Activated naive CD4-positive, alpha-beta T cell treated with anti-CD3 and anti-CD28 coated beads for 36 hours (primary cell): Measurements from ENCODE around the gene CTSO. TPM values are rescaled to one million over a fixed set of nuclear protein-coding genes. Genes with fewer than 3 reads are reported as not detected.

Experiments
- CTCF ChIA-PET: fragments of 350-600 bp; sonication (Branson Sonifier 250); formaldehyde crosslinking; loops from one replicate; lab custom pipeline; 2021; ENCODE audit warnings: antibody characterized with exemption; lab: Charles Lee
- DNase-seq: peaks from one replicate; pipeline ENCODE4 v3.0.0-alpha.2; 2020
- H3K27ac Mint-ChIP-seq: one replicate; pipeline ENCODE4 v1.8.0; 2021; ENCODE audit warnings: mild to moderate bottlenecking, mixed read lengths
- H3K27me3 Mint-ChIP-seq: one replicate; pipeline ENCODE4 v1.8.0; 2021; ENCODE audit warnings: low read depth, mixed read lengths
- H3K36me3 Mint-ChIP-seq: one replicate; pipeline ENCODE4 v1.8.0; 2021; ENCODE audit warnings: low read depth, mixed read lengths
- H3K4me1 Mint-ChIP-seq: one replicate; pipeline ENCODE4 v1.8.0; 2021; ENCODE audit warnings: low read depth, mixed read lengths
- H3K4me3 Mint-ChIP-seq: one replicate; pipeline ENCODE4 v1.8.0; 2021; ENCODE audit warnings: mild to moderate bottlenecking, moderate library complexity, mixed read lengths
- H3K9me3 Mint-ChIP-seq: one replicate; pipeline ENCODE4 v1.8.0; 2021; ENCODE audit warnings: mixed read lengths
- intact Hi-C: fragments of 100-400 bp; cut with micrococcal nuclease; formaldehyde crosslinking; loops from one replicate; pipeline ENCODE4 v1.15.1; 2023
- total RNA-seq, 2 experiments: library from RNA; stranded (reverse); gene quantifications; one replicate each; pipeline ENCODE4 v1.2.3, GENCODE V29; 2021

The CTSO gene
- total RNA-seq, 2 experiments from 2014 or later = 2.1 to 2.6 TPM

GRCh38 chr4:155924637-155925036, 29.0 kb downstream of the CTSO start:
- no peak overlapping the region for H3K27ac Mint-ChIP-seq
- CTCF ChIA-PET = no interaction called here
- intact Hi-C loops = no loop called here

GRCh38 chr4:155921597-155921996, 32.1 kb downstream of the CTSO start:
- CTCF ChIA-PET = no interaction called here

More at GRCh38 chr4:155924637-155925036, 29.0 kb downstream of the CTSO start:
- H3K36me3 Mint-ChIP-seq = peaks cover 38% of the 10 kb centered on the region
- no peak for DNase-seq
- H3K27me3 Mint-ChIP-seq = no peaks in the 10 kb centered on the region
- no peak overlapping the region for H3K4me3 Mint-ChIP-seq
- H3K4me1 Mint-ChIP-seq = no peaks in the 10 kb centered on the region
- H3K9me3 Mint-ChIP-seq = no peaks in the 10 kb centered on the region

GRCh38 chr4:155914782-155915181, 38.9 kb downstream of the CTSO start:
- Mint-ChIP-seq H3K4me3 (no peak overlapping the region), H3K4me1 (no peaks in the 10 kb centered on the region), H3K9me3 (no peaks in the 10 kb centered on the region), H3K27ac (no peak overlapping the region), H3K36me3 (no peaks in the 10 kb centered on the region), H3K27me3 (peaks cover 6% of the 10 kb centered on the region)
- intact Hi-C loops = no loop called here
- CTCF ChIA-PET = no interaction called here
- no peak for DNase-seq

More at GRCh38 chr4:155921597-155921996, 32.1 kb downstream of the CTSO start:
- Mint-ChIP-seq H3K36me3 (peaks cover 24% of the 10 kb centered on the region), H3K27me3 (no peaks in the 10 kb centered on the region), H3K4me3 (no peak overlapping the region), H3K27ac (no peak overlapping the region), H3K9me3 (no peaks in the 10 kb centered on the region), H3K4me1 (no peaks in the 10 kb centered on the region)
- intact Hi-C loops = no loop called here
- no peak for DNase-seq

GRCh38 chr4:155911905-155912304, 41.8 kb downstream of the CTSO start:
- intact Hi-C loops = no loop called here
- CTCF ChIA-PET = interaction anchor here (1.1 kb wide), 1 partner anchor 102 kb away, joined by 4 read pairs; no protein-coding TSS in a partner anchor
- Mint-ChIP-seq H3K36me3 (no peaks in the 10 kb centered on the region), H3K9me3 (no peaks in the 10 kb centered on the region), H3K4me1 (no peaks in the 10 kb centered on the region), H3K4me3 (no peak overlapping the region), H3K27ac (no peak overlapping the region), H3K27me3 (peaks cover 19% of the 10 kb centered on the region)
- DNase-seq = no peak

- CTCF ChIA-PET = no interaction called here
- H3K9me3 Mint-ChIP-seq = no peaks in the 10 kb centered on the region
- H3K4me1 Mint-ChIP-seq = no peaks in the 10 kb centered on the region
Measured at GRCh38 chr4:155909615-155910226, 43.9 kb downstream of the CTSO start.

GRCh38 chr4:155908187-155909139, 45.2 kb downstream of the CTSO start:
- CTCF ChIA-PET = no interaction called here
- Mint-ChIP-seq H3K27me3 (peaks cover 26% of the 10 kb centered on the region), H3K27ac (no peak overlapping the region), H3K4me3 (no peak overlapping the region), H3K36me3 (no peaks in the 10 kb centered on the region), H3K4me1 (no peaks in the 10 kb centered on the region), H3K9me3 (no peaks in the 10 kb centered on the region)
- DNase-seq = no peak
- intact Hi-C loops = no loop called here

More at GRCh38 chr4:155909615-155910226, 43.9 kb downstream of the CTSO start:
- intact Hi-C loops = no loop called here
- peaks cover 24% of the 10 kb centered on the region for H3K27me3 Mint-ChIP-seq
- no peaks in the 10 kb centered on the region for H3K36me3 Mint-ChIP-seq
- no peak for DNase-seq
- no peak overlapping the region for H3K27ac Mint-ChIP-seq
- H3K4me3 Mint-ChIP-seq = no peak overlapping the region

- no peak for DNase-seq
- CTCF ChIA-PET = no interaction called here
- Mint-ChIP-seq H3K4me1 (no peaks in the 10 kb centered on the region), H3K27me3 (peaks cover 27% of the 10 kb centered on the region), H3K36me3 (no peaks in the 10 kb centered on the region), H3K9me3 (no peaks in the 10 kb centered on the region), H3K4me3 (no peak overlapping the region), H3K27ac (no peak overlapping the region)
- intact Hi-C loops = no loop called here
Measured at GRCh38 chr4:155907556-155907955, 46.1 kb downstream of the CTSO start.

GRCh38 chr4:155906554-155907247, 47.0 kb downstream of the CTSO start:
- Mint-ChIP-seq H3K4me3 (no peak overlapping the region), H3K36me3 (no peaks in the 10 kb centered on the region), H3K27me3 (peaks cover 27% of the 10 kb centered on the region), H3K9me3 (no peaks in the 10 kb centered on the region), H3K27ac (no peak overlapping the region), H3K4me1 (no peaks in the 10 kb centered on the region)
- CTCF ChIA-PET = no interaction called here
- intact Hi-C loops = no loop called here
- DNase-seq = no peak

- H3K36me3 Mint-ChIP-seq = no peaks in the 10 kb centered on the region
- intact Hi-C loops = no loop called here
- CTCF ChIA-PET = no interaction called here
Measured at GRCh38 chr4:155904331-155904730, 49.3 kb downstream of the CTSO start.

GRCh38 chr4:155903453-155903852, 50.2 kb downstream of the CTSO start, which contains the start of gene TDO2:
Gene TDO2, plus strand, starts transcription at chr4:155903696. Its CDS starts 63 bp downstream, at chr4:155903759.
- peaks cover 1% of the 10 kb centered on the region for H3K9me3 Mint-ChIP-seq

More at GRCh38 chr4:155904331-155904730, 49.3 kb downstream of the CTSO start:
- Mint-ChIP-seq H3K27ac (no peak overlapping the region), H3K4me3 (no peak overlapping the region), H3K27me3 (peaks cover 20% of the 10 kb centered on the region), H3K4me1 (no peaks in the 10 kb centered on the region), H3K9me3 (no peaks in the 10 kb centered on the region)
- no peak for DNase-seq

GRCh38 chr4:155901013-155901412, 52.7 kb downstream of the CTSO start:
- Mint-ChIP-seq H3K9me3 (peaks cover 9% of the 10 kb centered on the region), H3K27ac (no peak overlapping the region), H3K36me3 (no peaks in the 10 kb centered on the region), H3K4me3 (no peak overlapping the region), H3K27me3 (peaks cover 5% of the 10 kb centered on the region), H3K4me1 (no peaks in the 10 kb centered on the region)
- DNase-seq = no peak
- intact Hi-C loops = no loop called here
- CTCF ChIA-PET = no interaction called here

More at GRCh38 chr4:155903453-155903852, 50.2 kb downstream of the CTSO start, which contains the start of gene TDO2:
- CTCF ChIA-PET = no interaction called here
- no peaks in the 10 kb centered on the region for H3K4me1 Mint-ChIP-seq
- intact Hi-C loops = no loop called here
- peaks cover 17% of the 10 kb centered on the region for H3K27me3 Mint-ChIP-seq
- H3K27ac Mint-ChIP-seq = no peak within 1 kb of the TSS
- no peak for DNase-seq
- no peak within 1 kb of the TSS for H3K4me3 Mint-ChIP-seq
- no peaks in the 10 kb centered on the region for H3K36me3 Mint-ChIP-seq

GRCh38 chr4:155900381-155900780, 53.3 kb downstream of the CTSO start:
- Mint-ChIP-seq H3K27me3 (peaks cover 5% of the 10 kb centered on the region), H3K4me3 (no peak overlapping the region), H3K36me3 (no peaks in the 10 kb centered on the region), H3K9me3 (peaks cover 12% of the 10 kb centered on the region), H3K4me1 (no peaks in the 10 kb centered on the region), H3K27ac (no peak overlapping the region)
- intact Hi-C loops = no loop called here
- no peak for DNase-seq
- CTCF ChIA-PET = no interaction called here
